PC-9 (cell line): ENCODE measurements around the gene DDOST.

ENCODE experiments used
- CTCF ChIP-seq: fragments of 200-600 bp; sonication (generic); conservative IDR thresholded peaks from 2 replicates; pipeline ENCODE4 v1.6.1; 2017; ENCODE audit warnings: mixed run types, antibody characterized with exemption, mild to moderate bottlenecking, moderate library complexity
- EZH2 ChIP-seq: fragments of 200-600 bp; sonication (generic); IDR thresholded peaks from 2 replicates; pipeline ENCODE4 v1.8.0; 2017; ENCODE audit warnings: antibody characterized with exemption, low read depth

GRCh38 chr1:20657024-20657423 is 4.1 kb downstream of the DDOST start:
- no peak for TF ChIP-seq CTCF
- TF ChIP-seq EZH2, result no peak
